Measurements from ENCODE around the gene SRP9. TPM values are rescaled to one million over a fixed set of nuclear protein-coding genes. Genes with fewer than 3 reads are reported as not detected.

Gene SRP9
- polyA plus RNA-seq, 1 donor: 155 TPM

Other genes starting within 250 kb of the SRP9 start
- 148 TPM for gene ENAH, start 124.7 kb upstream of the SRP9 start, polyA plus RNA-seq (ENCODE audit: insufficient read length)
- gene EPHX1, start 32.3 kb downstream of the SRP9 start, polyA plus RNA-seq (ENCODE audit: insufficient read length): 37.4 TPM
- 28.3 TPM for gene TMEM63A, start 104.6 kb downstream of the SRP9 start, polyA plus RNA-seq (ENCODE audit: insufficient read length)
- 0.52 TPM for gene LEFTY1, start 111.3 kb downstream of the SRP9 start, polyA plus RNA-seq (ENCODE audit: insufficient read length)
- gene PYCR2, start 146.4 kb downstream of the SRP9 start, polyA plus RNA-seq (ENCODE audit: insufficient read length): 36.7 TPM
- gene LEFTY2, start 163.4 kb downstream of the SRP9 start, polyA plus RNA-seq (ENCODE audit: insufficient read length): 3.3 TPM
- 14.7 TPM for gene SDE2, start 221.5 kb downstream of the SRP9 start, polyA plus RNA-seq (ENCODE audit: insufficient read length)